ENCODE results near the gene SFSWAP. TPM values are rescaled to one million over a fixed set of nuclear protein-coding genes. Genes with fewer than 3 reads are reported as not detected.

The SFSWAP gene
- total and polyA plus RNA-seq, 7 donors = 10.8 to 42.9 (median 27.8) TPM

DNA sequence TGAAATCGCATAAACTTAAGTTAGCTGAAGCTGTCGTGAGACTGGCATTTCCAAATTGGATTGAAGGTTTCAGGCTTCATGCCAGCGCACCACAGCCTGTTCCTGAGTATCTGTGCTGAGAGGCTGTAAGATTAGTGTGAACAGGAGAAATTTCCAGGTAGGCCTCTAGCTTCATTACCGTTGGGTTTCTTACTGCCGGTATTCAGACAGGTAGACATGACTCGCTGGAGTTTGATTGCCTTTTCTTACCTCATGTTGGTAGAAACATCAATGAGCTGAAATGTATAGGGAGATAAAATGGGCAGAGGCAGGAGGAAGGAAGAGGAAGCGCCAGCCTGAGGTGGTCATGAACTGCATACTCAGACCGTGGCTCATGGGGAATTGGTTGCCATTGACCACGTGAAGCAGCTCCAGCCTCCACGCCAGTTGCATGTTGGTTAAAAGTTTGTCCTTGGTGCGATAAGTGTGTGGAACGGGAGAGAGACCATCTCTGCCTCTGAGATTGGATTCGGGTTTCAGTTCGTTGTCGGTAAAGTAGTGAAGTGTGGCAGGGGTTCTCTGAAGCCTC, 75.0 kb downstream of the SFSWAP start:
- intact Hi-C loops (cut with DNase I) = no loop called here
- DNase-seq = no peak
- H3K27me3 ChIP-seq = no peaks in the 10 kb centered on the region
- H3K36me3 ChIP-seq = peaks cover 20 to 78% (median 33%) of the 10 kb centered on the region in 4 donors
- peaks cover 0 to 6% (median 3%) of the 10 kb centered on the region in 4 donors for H3K4me1 ChIP-seq
- no peak overlapping the region for H3K4me3 ChIP-seq
- no peak overlapping the region for H3K27ac ChIP-seq
- H3K9me3 ChIP-seq = no peaks in the 10 kb centered on the region
- WGBS, 2 donors = 96% methylated on average over 15 of the region's 15 CpGs
- TF ChIP-seq, protein P1, sequence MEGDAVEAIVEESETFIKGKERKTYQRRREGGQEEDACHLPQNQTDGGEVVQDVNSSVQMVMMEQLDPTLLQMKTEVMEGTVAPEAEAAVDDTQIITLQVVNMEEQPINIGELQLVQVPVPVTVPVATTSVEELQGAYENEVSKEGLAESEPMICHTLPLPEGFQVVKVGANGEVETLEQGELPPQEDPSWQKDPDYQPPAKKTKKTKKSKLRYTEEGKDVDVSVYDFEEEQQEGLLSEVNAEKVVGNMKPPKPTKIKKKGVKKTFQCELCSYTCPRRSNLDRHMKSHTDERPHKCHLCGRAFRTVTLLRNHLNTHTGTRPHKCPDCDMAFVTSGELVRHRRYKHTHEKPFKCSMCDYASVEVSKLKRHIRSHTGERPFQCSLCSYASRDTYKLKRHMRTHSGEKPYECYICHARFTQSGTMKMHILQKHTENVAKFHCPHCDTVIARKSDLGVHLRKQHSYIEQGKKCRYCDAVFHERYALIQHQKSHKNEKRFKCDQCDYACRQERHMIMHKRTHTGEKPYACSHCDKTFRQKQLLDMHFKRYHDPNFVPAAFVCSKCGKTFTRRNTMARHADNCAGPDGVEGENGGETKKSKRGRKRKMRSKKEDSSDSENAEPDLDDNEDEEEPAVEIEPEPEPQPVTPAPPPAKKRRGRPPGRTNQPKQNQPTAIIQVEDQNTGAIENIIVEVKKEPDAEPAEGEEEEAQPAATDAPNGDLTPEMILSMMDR (IDR thresholded peaks at IDR 0.05) = no peak
- TF ChIP-seq POLR2AphosphoS5 (IDR thresholded peaks at IDR 0.05) = no peak

DNA sequence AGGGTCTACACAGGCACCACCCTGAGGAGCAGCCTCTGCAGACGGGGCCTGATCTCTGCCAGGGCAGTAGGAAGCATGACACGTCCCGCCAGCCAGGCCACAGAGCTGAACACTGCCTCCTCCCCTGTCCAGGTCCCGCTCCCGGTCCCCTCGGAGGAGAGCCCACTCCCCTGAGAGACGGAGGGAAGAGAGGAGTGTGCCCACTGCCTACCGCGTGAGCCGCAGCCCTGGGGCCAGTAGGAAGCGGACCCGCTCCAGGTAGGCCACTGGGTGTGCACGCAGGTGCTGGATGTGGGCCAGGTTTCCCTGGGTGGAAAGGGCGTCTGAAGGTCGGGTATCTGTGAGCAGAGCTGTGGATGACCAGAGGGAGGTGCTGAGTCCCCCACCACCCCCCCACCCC, 75.4 kb downstream of the SFSWAP start:
- 87 to 93% methylated on average over 15 of the region's 15 CpGs for WGBS, 2 donors
- DNase-seq = no peak
- H3K36me3 ChIP-seq = peaks cover 19 to 81% (median 35%) of the 10 kb centered on the region in 4 donors

DNA sequence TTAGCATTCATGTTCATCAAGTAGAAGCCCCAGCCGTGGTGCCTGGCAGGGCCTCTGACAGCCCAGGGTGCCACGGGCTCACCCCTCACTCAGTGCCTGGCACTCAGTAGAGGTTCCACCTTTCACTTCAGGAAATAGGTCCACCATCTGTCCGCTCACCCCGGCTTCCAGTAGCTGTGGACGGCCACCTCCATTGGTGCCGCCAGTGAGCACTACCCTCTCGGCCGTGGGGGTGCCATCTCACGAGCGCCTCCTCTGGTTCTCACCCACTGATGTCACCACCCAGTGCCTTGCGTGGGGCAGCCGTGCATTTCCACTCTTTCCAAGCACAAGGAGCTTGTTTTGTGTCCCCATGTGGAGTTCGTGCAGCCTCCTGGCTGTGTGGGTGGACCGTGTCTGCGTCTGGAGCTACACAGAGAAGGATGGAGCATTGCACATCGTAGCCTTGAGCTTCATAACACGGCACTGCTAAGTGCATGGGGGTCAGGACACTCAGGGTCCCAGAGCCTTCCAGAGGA, 76.3 kb downstream of the SFSWAP start:
- DNase-seq = no peak
- no peak overlapping the region for H3K27ac ChIP-seq
- no peak overlapping the region for H3K4me3 ChIP-seq
- intact Hi-C loops (cut with DNase I) = no loop called here
- TF ChIP-seq POLR2AphosphoS5 (IDR thresholded peaks at IDR 0.05) (no peak), POLR2A (IDR thresholded peaks at IDR 0.05) (no peak), EP300 (IDR thresholded peaks at IDR 0.05) (no peak)
- TF ChIP-seq, protein P1 (IDR thresholded peaks at IDR 0.05) = no peak
- peaks cover 0 to 6% (median 3%) of the 10 kb centered on the region in 4 donors for H3K4me1 ChIP-seq
- WGBS, 2 donors = 95 to 96% methylated on average over 17 of the region's 17 CpGs
- H3K9me3 ChIP-seq = no peaks in the 10 kb centered on the region
- peaks cover 15 to 81% (median 38%) of the 10 kb centered on the region in 4 donors for H3K36me3 ChIP-seq
- no peaks in the 10 kb centered on the region for H3K27me3 ChIP-seq

More for the DNA sequence above, 75.4 kb downstream of the SFSWAP start:
- intact Hi-C loops (cut with DNase I) = no loop called here
- TF ChIP-seq POLR2AphosphoS5 (IDR thresholded peaks at IDR 0.05) = no peak
- no peak for TF ChIP-seq POLR2A (IDR thresholded peaks at IDR 0.05)
- TF ChIP-seq EP300 (IDR thresholded peaks at IDR 0.05) = no peak
- TF ChIP-seq, protein P1 (IDR thresholded peaks at IDR 0.05) = no peak
- Histone ChIP-seq H3K27ac (no peak overlapping the region), H3K9me3 (no peaks in the 10 kb centered on the region), H3K4me3 (no peak overlapping the region), H3K4me1 (peaks cover 0 to 6% (median 3%) of the 10 kb centered on the region in 4 donors), H3K27me3 (no peaks in the 10 kb centered on the region)

DNA sequence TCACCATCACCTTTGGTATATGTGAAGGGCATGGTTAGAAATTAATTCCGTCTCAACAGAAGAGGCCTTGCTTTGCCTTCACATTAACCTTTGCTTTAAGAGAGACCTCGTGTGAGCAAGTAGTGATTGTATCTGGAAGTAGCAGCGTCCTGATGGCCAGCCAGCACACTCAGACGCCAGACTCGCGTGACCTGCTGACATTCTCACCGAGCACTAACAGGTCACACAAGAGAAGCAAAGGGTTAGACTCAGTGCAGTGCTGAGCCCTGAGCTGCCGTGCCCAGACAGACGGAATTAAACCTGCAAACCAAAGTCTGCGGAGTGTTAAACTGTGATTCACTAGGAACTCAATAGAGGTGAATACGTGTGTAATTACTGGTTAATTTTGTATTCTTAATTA, 77.2 kb downstream of the SFSWAP start:
- H3K9me3 ChIP-seq = no peaks in the 10 kb centered on the region
- H3K27me3 ChIP-seq = no peaks in the 10 kb centered on the region
- H3K4me3 ChIP-seq = no peak overlapping the region
- no peak for DNase-seq
- intact Hi-C loops (cut with DNase I) = no loop called here
- no peak overlapping the region for H3K27ac ChIP-seq
- H3K4me1 ChIP-seq = peaks cover 0 to 6% (median 3%) of the 10 kb centered on the region in 4 donors
- peaks cover 12 to 81% (median 39%) of the 10 kb centered on the region in 4 donors for H3K36me3 ChIP-seq
- WGBS, 2 donors = 94 to 95% methylated on average over 11 of the region's 11 CpGs
- TF ChIP-seq POLR2AphosphoS5 (IDR thresholded peaks at IDR 0.05) = no peak
- TF ChIP-seq, protein P1 (IDR thresholded peaks at IDR 0.05) = no peak
- no peak for TF ChIP-seq POLR2A (IDR thresholded peaks at IDR 0.05)
- TF ChIP-seq EP300 (IDR thresholded peaks at IDR 0.05) = no peak

All from sigmoid colon (tissue), 7 donors.